ENCODE measurements around the gene CST1.
"Not testable (repeated sequence)": the region's sequence is repeated elsewhere in the genome, so short reads cannot be mapped to it uniquely, and the experiment has no call there.

The CST1 gene
- 0 reads per million in 4 experiments for total RNA-seq

DNA sequence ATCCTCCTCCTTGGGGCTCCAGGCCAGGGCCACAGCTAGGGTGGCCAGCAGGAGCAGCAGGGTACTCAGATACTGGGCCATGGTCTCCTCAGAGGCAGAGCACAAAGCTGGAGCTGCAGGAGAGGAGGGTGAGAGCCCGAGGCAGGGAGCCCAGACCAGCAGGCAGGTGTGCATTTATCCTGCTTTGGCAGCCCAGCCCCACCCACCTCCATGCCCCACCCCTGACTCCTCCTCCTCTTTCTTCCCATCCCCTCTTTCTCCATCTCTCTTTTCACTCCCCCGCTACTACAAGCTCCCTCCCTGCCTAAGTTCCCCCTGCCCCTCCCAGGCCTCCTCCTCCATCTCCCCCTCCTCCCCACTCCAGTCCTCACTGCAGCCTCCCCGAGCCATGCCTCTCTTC lies at the start of gene CST1:
Gene CST1, minus strand, starts transcription at position 150 of the 400 bp plus-strand sequence. Its CDS starts 69 bp downstream, at position 81.
- not testable (repeated sequence) for DNase-seq

GRCh38 chr20:23799216-23799847 lies 48.6 kb upstream of the CST1 start:
- not testable (repeated sequence) for DNase-seq

GRCh38 chr20:23795526-23795925 lies 44.8 kb upstream of the CST1 start:
- DNase-seq: no peak

- no peak for DNase-seq
These were observed 44.1 kb upstream of the CST1 start for GRCh38 chr20:23794841-23795240.

DNA sequence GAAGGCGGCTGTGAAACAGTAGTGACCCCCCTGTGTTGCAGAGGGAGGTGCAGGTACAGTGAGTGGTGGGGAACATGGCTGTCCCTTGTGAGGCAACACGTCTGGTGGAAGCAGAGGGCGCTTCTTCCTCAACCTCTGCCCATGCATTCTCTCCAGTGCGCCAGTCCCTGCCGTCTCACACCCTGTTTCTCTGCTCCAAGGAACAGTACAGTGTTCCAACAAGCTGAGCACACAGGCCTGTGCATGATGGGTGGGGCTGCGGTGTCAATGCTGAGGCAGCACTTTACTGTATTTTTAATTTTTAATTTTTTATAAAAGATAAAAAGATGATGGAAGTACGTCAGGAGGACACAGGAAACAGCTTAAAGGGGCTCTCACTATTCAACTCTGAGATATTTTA lies 43.3 kb upstream of the CST1 start:
- no peak for DNase-seq

DNA sequence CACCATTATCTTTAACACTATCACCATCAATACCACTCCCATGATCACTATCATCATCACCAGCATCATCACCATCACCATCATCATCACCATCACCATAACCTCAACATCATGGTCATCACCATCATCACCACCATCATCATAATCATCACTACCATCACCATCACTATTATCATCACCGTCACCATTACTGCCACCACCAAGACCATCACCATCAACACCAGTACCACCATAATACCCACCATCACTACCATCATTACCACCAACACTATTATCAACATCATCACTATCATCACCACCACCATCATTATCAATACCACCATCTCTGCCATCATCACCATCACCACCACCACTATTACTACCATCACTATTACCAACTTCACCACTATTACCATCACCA lies 32.7 kb upstream of the CST1 start:
- no peak for DNase-seq

- DNase-seq: no peak
These were observed 31.7 kb upstream of the CST1 start for GRCh38 chr20:23782366-23782983.

- not testable (repeated sequence) for DNase-seq
These were observed 27.9 kb upstream of the CST1 start for GRCh38 chr20:23778676-23779075.

GRCh38 chr20:23777380-23777779 lies 26.6 kb upstream of the CST1 start:
- DNase-seq: not testable (repeated sequence)

GRCh38 chr20:23776067-23776771 lies 25.5 kb upstream of the CST1 start:
- no peak for DNase-seq

GRCh38 chr20:23774081-23774480 lies 23.3 kb upstream of the CST1 start:
- DNase-seq: no peak

DNA sequence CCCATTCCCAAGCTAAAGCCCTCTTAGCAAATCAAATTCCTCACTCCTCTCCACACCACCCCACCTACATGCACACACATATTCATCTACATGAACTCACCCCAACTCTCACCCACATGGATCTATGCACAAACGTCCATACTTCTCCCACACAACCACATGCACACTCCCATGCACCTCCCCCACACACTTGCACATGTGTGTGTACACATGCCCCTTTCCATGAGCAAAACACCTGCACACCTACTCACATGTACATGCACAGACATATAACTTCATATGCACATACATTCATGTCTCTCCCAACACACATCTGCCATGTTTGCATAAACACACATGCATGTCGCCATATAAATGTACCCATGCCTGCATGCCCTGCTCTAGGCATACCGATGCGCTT lies 22.8 kb upstream of the CST1 start:
- DNase-seq: no peak

- DNase-seq: no peak
These were observed 22.4 kb upstream of the CST1 start for GRCh38 chr20:23773127-23773526.

DNA sequence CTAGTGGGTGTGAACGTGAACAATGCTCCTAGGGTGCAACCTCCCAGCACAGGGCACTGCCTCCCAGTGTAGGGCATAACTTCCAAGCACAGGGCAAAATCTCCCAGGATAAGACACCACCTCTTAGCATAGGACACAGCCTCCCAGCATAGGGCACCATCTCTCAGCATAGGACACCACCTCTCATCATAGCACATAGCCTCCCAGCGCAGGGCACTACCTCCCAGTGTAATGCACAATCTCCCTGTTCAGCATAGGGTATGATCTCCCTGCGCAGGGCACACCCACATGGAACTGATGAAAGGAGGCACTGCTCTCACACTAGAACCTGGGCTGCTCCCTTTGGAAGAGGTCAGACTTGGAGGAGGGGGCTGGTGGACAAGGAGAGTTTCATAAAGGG lies 21.3 kb upstream of the CST1 start:
- no peak for DNase-seq

GRCh38 chr20:23770384-23770783 lies 19.6 kb upstream of the CST1 start:
- DNase-seq: no peak

- DNase-seq: not testable (repeated sequence)
These were observed 17.8 kb upstream of the CST1 start for GRCh38 chr20:23768520-23768919.

DNA sequence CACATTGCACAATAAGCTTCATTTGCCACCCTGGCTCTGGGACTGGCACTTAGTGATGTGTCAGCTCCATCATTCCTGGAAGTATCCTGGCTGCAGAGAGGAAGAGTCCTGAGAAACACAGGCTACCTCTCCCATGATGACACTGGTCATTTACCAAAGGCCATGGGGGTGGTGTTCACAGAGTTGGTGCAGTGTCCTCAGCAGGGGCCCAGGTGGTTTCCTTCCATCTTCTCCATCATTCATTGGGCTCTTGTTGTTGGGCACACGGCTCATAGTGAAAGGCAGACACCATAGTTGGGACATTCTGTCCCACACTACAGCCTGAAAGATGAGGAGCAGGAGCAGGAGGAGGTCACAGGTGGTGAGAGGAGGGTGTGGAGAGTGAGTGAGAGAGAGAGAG lies 15.8 kb upstream of the CST1 start:
- no peak for DNase-seq

DNA sequence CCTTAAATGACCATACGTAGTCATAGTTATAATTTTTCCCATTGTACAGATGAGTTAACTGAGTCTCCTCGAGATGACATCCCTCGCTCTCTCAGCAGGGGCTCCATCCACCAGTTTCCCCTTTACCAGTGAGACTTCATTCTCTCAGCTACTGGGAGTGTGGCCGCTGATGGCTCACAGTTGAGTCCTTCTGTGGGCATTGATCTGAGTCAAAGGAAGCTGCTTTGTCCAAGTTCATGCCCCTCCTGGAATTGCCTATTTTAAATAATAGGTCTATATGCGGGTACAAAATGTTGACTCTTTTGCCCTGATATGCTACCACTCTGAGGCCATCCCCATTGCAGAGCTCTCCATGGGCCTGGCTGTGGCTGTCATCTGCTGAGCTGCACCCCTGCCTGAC lies 14.8 kb upstream of the CST1 start:
- no peak for DNase-seq

DNA sequence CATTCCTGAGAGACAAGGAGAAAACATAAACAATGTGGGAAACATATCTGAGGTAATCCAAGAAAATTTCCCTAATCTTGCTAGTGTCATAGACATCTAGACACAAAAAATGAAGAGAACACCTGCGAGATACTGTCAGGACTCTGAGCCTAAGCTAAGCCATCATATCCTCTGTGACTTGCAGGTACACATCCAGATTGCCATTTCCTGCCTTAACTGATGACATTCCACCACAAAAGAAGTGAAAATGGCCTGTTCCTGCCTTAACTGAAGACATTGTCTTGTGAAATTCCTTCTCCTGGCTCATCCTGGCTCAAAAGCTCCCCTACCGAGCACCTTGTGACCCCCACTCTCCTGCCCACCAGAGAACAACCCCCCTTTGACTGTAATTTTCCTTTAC lies 13.9 kb upstream of the CST1 start:
- not testable (repeated sequence) for DNase-seq

DNA sequence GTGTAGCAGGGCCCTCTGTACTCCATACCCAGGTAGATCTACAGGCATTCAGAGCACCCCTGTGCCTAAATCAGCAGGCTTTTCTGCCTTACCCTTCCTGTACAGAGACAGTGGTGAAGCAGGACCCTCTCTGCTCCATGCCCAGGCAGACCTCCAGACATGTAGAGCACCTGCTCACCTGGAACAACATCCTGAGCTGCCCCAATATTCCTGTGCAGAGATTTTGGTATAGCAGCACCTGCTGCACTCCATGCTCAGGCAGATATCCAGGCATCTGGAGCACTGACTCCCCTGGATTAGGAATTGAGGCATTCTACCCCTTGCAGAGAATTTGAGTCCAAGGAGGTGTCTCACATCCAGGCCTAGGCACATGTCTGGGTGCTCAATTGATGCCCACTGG lies 12.6 kb upstream of the CST1 start:
- DNase-seq: no peak

- DNase-seq: no peak
These were observed 8.7 kb upstream of the CST1 start for GRCh38 chr20:23759306-23759940.

DNA sequence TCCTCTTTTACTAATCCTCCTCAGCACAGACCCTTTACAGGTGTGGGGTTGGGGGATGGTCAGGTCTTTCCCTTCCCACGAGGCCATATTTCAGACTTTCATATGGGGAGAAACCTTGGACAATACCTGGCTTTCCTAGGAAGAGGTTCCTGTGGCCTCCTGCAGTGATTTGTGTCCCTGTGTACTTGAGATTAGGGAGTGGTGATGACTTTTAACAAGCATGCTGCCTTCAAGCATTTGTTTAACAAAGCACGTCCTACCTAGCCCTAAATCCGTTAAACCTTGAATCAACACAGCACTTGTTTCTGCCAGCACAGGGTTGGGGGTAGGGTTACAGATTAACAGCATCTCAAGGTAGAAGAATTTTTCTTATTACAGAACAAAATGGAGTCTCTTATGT lies 6.1 kb upstream of the CST1 start:
- DNase-seq: not testable (repeated sequence)

- not testable (repeated sequence) for DNase-seq
These were observed 4.4 kb upstream of the CST1 start for GRCh38 chr20:23755131-23755611.
